Amniotic stem cell (primary cell): ENCODE data around the gene KCNT2.
"Not testable (repeated sequence)": the region's sequence is repeated elsewhere in the genome, so short reads cannot be mapped to it uniquely, and the experiment has no call there.

Experiments
- DNase-seq: peaks from one replicate; lab custom pipeline; 2025; lab: John Stamatoyannopoulos, UW

KCNT2 gene

DNA sequence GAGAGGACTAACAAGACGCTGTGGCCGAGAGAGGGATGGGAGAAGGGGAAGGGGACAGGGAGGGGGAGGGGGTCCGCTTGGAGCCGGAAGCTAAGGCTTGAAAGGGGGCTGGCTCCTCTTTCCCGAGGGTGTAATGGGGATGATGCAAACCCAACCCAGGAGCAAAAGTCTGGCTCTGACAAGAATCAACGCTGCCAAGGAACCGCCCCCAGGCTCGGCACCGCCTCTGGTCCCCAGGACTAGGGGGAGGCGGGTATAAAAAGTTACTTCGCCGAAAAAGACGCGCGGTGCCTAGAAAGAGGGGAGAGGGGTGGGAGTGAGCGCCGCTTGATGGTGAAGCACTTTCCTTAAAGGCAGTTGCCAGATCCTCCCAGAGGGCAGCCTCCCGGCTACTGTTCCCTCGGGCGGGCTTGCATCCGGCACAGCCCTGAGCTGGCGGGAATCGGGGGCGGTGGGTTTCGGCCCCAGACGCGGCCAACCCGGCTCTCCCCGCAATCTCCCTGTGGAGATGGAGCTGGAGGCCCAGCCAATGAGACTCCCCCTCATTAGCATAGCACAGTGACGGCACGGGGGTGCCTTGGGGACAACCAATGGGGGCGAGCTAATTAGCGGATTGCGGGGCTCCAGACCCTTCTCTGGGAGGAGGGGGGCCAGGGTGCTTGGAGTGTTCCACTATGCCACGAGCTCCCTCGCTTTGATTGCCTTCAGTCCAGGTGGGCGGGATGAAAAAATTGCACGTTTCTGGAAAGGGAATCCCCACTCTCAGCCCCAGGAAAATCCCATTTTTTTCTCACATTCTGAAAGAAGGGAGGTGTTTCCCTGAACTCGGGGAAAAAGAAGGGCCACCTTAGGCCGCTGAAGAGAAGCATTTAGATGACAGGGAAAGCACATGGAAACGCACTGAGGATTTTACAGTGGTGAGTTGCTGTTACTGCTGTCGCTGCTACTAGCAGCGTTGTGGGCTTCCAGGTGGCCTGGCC, at the start of gene KCNT2:
KCNT2 (minus strand) TSS at position 51 of the 980 bp plus-strand sequence. CDS start 131 bp downstream, outside the sequence.
- DNase-seq = peak; percentile 22

DNA sequence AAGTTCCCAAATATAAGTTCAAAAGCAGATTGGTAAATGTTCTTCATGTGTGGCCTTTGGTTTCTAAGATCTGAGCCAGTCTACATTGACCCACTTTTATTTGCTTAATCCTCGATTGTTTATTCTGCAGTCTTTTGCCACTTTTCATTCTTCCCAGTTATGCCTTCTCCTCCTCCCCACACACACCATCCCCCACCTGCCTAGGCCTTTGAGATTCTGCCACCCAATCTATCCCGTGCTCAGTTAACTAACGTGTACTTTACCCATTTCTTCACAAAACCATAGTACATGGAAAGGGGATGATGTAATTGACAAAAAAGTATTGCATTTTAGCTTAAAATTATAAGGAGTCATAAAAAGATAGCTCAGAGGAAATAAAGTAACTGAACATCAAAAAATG, 47.3 kb upstream of the KCNT2 start:
- DNase-seq = no peak

DNA sequence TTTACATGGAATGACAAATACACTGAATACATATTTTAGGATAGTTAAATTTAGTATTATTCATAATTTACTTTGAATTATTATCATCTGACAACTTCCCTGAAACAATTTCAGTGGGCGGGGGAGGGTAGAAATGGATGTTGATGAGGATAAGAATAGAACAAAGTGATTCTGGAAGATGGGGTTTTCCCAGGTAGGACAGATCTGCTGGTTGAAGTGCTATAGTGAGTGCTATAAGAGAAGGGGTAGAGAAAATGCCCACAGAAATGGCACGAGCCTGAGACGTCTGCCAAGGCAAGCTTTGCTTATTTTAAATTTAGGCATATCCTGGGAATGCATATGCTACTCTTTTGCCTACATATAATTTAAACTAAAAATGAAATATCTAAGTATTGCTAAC, 46.8 kb upstream of the KCNT2 start:
- DNase-seq = no peak

DNA sequence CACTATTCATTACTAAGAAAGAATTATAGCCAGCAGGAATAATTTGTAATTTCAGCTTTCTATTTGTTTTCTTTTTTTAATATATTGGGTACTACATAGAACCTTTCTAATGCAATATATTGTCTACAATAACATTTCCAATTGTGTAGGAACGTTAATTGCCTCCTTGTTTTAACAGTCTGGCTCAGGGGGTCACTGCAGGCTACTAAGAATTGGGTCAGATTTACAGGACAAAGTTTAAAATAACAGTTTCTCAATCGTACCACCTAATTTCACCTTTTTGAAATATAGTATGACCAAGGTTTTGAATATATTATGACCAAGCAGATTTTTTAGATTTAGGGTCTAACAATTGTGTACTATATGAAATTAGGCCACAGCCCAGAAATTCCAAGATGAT, 46.0 kb upstream of the KCNT2 start:
- no peak for DNase-seq

DNA sequence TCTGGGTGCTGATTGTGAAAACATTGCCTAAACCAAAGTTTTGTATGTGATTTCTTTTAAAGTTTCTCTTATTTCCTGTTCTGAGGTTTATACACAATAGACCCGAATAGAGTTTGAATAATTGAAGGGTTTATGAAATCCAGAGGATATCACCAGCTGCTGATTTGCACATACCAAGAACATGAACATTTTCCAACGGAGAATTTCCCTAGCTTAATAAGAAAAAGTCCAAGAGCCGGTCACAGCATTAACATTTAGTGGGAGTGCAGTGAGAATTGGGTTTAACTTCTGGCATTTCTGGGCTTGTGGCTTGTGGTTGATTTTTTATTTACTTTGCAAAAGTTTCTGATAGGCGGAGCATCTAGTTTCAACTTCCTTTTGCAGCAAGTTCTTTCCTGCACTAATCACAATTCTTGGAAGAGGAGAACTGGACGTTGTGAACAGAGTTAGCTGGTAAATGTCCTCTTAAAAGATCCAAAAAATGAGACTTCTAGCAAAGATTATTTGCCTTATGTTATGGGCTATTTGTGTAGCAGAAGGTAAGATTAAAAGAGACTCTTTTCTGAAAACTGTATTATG, 43.5 kb upstream of the KCNT2 start, which contains the start of gene CFH:
CFH (plus strand) TSS at position 407 of the 579 bp plus-strand sequence; CDS start at position 482, 75 bp downstream.
- DNase-seq = peak; percentile 73

DNA sequence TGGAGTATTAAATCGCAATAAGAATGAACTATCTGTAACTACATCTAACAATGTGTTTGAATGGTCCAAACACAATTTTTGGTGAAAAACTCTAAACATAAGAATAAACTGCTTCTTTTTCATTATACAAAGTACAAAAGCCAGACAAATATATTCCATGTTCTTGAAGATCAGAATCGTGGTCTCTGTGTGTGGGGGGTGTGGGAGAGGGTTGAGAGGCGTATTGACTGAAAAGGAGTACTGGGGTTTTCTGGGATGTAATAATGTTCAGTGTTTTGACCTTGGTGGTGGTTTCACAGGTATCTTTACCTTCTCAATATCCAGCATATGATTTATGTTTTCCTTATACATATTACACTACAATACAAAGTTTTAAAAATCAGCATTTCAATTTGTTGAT, 42.8 kb upstream of the KCNT2 start:
- DNase-seq = no peak

DNA sequence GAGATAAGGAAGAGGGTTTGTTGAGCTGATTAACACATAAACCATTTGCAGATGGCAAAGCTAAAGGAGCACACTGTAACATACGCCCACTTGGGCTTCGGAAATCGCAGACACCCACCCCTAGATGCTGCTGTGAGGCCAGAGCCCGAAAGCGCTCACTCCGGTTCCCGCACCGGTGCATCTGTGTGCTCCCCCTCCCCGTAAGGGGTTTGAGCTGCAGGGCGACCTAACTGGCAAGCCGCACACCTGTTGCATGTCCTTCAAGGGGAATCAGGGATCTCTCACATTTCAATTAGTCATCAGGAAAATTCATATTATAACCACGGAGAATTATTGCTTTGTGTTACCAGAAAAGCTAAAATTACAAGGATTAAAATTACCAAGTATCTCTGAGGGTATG, 42.2 kb upstream of the KCNT2 start:
- DNase-seq = no peak

DNA sequence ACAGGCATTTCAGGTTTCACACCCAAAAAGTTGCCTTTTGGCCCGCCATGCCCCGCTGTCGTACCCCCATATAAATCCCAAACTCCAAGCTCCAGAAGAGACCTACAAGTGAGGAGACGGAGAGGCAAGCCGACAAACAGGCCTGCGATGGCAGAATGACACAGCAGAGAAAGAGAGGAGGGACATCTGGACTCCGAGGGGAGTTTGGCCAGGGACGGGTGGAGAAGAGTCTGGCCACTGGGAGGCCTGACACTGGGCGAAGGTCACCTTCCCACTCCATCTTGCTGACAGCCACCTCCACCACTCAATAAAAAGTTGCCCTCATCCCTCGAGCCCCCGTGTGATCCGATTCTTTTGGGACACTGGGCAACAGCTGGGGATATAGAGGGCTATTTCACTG, 41.8 kb upstream of the KCNT2 start:
- no peak for DNase-seq

DNA sequence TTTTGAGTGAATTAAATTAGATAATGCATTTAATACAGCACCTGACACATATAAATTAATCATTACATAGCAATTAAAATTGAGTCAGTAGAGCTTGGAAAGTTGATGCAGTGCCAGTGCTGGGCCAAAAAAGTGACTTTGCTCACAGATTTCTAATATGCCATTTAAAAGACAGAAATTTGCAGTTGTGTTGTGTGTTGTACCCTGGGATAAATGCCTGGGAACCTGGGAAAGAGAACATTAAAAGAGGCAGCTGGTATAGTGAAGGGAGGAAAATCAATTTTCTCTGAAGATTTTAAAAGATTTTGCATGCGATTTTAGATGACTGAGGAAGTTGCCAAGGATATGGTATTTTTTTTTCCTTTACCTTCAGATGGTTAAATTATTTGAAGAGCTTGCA, 32.7 kb upstream of the KCNT2 start:
- DNase-seq = no peak

DNA sequence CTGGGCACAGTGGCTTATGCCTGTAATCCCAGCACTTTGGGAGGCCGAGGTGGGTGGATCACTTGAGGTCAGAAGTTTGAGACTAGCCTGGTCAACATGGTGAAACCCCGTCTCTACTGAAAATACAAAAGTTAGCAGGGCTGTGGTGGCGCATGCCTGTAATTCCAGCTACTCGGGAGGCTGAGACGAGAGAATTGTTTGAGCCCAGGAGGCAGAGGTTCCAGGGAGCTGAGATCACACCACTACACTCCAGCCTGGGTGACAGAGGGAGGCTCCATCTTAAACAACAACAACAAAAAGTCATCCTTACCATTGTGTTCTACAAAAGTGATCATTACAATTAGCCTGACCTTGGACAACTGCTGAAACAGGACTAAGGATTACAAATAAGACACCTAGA, 31.1 kb upstream of the KCNT2 start:
- DNase-seq = not testable (repeated sequence)

DNA sequence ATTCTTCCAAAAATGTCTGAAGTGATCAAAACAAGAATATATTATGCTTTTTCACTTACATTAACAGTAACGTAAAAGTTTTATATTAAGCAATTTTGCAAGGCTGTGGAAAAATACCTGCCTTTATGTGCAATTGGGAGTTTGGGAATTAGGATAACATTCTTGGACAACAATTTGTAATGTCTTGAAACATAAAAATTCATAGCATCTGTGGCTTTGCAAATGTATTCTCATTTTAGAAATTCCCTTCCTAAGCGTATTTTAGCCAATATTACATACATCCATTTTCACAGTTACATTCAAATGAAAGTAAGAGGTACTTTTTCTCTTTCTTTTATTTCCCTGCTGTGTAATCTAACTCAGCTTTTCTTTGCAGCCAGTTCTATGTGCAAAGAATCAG, 30.2 kb upstream of the KCNT2 start:
- DNase-seq = no peak

DNA sequence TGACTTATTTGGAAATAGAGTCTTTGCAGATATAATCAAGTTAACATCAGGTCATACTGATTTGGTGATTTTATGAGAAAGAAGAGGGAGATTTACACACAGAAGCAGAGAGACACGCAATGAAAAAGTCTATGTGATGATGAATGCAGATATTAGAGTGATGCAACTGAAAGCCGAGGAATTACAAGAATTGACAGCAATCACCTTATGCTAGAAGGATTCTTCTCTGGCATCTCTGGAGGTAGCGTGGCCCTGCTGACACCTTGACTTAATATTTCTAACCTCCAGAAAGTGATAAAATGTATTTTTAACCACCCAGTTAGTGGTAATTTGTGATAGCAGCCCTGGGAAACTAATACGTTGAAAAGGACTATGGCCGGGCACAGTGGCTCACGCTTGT, 29.4 kb upstream of the KCNT2 start:
- no peak for DNase-seq

DNA sequence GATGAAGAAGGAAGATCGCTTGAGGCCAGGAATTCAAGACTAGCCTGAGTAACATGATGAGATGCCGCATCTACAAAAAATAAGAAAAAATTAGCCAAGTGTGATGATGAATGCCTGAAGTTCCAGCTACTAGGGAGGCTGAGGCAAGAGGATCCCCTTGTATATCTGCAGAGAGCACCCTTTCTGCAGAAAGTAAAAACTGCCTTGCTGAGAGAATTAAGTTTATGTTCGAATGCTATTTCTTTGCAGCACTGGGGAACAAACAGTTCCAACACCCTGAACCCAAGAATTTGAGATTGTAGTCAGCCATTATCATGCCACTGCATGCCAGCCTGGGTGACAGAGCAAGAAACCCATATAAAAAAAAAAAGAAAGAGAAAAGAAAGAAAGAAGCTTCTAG, 20.6 kb upstream of the KCNT2 start:
- DNase-seq = no peak

DNA sequence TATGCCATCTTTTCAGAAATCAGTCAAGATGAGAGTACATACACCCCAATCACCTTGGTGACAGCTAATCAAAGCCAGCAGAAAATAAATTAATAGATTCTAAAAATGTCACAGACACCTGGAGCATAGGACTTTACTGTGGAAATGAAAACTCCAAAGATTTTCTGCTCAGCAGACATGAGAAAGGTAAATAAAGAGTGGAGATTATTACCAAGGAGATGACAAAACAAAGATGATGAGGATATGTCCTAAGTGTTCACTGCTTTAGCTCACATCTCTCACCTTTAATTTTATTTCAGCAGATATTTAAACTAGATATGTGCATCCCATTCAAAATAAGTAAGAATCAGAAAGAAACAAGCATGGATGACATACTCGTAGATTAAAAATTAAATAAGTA, 14.8 kb upstream of the KCNT2 start:
- no peak for DNase-seq

DNA sequence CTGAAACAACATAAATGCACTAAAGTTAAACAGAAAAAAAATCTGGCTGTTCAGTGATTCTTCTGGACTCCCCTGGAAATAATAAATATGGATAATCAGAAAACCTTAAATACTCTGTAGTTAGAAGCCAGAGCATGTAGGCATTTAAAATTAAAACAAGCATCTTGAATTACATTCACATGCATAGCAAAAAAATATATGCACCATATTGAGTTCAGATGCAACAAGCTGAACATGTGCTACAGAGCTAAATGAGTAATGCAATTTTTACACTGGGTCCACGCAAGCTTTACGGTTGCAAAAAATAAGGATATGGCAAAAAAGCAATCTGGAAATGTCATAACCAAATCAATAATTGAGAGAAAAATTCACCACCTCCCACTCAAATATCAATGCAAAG, 11.5 kb upstream of the KCNT2 start:
- no peak for DNase-seq

DNA sequence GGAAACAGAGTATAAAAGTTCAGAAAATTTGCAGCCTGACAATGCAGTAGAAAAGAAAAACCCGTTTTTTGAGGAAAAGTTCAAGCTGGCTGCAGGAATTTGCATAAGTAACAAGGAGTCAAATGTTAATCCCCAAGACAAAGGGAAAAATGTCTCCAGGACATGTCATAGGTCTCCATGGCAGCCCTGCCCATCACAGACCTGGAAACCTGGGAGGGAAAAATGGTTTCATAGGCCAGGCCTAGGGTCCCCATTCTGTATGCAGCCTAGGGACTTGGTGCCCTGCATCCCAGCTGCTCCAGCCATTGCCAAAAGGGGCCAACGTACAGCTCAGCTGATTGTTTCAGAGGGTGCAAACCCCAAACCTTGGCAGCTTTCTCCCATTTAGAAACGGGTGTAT, 3.6 kb upstream of the KCNT2 start:
- no peak for DNase-seq

DNA sequence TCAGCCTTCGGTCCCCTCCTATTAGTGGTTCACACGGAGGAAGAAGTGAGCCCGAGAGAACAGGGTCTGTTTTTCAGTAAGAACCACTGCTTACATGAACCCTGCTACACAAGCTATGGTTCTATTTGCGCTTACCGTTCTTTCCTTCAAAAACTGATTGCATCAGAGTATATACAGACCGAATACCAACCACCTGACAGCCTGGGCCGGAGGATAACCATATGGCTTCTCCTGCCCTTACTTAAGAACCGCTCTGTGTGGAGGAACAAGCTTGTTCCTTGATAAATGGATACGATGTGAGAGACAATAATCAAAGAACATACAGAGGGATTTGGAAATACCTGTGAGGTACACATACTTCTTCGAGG, 1.1 kb upstream of the KCNT2 start:
- DNase-seq = no peak

DNA sequence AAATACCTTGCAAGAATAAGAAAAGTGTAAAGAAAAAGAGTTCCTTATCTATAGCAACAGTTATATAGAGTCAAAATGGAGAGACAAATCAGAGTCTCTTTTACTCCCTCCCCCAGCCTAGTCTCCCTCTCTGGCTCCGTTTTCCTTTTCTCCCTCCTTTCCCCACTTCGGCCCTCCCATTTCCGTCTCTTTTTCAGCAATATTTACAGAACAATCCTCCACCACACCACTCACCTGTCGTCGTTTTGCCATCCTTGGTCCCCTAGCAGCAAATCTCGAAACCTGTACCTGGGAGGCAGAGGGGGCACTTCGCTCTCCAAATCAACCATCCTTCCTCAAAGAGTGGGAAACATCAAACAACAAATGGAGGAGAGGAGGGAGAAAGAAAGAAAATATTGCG, 259 bp downstream of the KCNT2 start:
- DNase-seq = no peak

DNA sequence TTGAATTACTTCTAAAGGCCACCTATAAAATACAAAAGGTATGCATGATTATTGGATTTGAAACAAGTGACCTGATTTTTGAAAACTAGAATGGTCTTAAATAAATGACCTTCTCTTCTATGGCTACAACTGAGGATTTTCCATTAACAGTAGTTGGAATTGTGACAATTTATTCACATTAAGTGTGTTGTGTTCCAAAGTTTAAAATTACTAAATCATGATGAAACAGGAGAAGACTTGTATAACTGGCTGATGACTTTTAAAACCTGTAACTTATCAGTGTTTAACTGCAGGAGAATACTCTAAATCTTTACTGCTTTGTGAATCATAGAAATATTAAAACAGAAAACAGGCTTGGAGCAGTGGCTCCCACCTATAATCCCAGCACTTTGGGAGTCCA, 4.6 kb downstream of the KCNT2 start:
- DNase-seq = no peak

DNA sequence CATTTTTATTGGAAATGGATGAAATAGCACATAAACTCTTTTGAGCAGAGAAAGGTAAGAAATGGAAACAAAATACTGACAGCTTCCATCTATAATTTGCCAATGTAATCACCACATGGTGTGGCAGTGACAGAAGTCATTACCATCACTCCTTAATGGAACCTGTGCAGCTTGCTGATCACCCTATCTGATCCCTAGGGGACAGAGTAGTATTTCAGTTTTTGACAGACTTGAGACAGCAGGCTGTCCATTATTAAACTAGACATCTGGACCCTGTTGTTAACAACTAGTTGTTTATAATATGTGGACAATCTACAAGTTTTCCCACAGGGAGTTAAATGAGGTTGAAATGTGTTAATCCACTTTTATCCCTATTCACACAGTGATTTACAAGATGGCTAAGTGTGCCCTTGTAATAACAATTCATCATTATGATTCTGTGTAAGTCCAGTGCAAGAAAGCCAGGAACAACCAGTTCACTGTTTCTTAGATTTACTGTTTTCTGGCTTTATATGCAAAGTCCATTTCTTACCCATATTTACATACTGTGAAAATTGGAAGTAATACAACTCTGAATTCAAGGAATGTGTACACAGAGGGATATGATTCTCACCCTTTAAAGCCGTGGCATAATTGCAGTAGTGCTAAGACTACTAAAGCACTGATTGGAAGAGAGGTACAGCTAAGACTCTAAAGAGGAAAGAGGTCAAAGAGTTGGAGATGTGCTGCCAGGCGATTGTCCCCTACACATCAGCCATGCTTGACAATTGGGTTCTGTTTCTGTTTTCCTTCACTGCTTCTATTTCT, 9.1 kb downstream of the KCNT2 start:
- no peak for DNase-seq

DNA sequence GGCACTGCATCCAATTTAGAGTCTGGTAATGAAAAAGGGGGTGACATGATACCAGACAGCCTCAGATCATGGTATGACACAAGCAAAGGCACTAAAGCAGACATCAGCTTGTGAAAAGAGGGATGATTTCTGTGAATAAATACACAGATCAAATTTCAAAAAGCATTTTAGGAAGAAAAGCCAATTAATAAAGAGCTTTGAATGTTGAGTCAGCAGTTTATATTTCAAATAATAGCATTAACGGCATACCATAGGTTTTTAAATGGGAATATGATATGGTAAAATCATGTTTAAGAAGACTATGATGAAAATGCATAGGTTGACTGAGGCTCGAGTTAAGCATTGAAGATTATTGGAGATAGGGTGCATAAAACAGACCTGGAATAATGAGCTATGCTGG, 13.5 kb downstream of the KCNT2 start:
- no peak for DNase-seq

DNA sequence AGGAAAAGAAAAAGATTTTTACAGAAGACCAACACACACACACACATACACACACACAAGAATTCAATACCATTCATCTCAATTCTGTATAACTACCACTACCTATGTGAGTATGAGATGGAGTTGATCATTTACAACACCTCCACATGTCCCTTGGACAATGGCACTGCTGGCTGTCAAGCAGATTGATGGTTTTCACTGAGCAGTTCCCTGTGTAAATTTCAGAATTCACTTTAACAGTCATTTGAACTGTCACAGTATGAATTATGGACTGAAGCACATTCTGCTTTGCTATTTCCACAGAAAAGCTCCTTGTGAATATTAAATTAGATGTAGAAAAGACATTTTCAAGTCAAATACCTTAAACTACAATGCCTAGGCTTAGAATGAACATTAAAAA, 14.3 kb downstream of the KCNT2 start:
- DNase-seq = no peak

DNA sequence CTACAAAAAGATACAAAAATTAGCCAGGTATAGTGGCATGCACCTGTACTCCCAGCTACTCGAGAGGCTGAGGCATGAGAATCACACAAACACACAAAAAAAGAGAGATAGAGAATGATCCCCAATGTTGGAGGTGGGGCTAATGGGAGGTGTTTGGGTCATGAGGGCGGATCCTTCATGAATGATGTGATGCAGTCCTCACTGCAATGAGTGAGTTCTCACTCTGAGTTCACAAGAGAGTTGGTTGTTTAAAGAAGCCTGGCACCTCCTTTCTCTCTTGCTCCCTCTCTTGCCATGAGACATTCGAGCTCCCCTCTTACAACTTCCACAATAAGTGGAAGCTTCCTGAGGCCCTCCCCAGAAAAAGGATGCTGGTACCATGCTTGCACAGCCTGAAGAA, 17.3 kb downstream of the KCNT2 start:
- no peak for DNase-seq
